K562 (cell line): Measurements from ENCODE around the gene SNAPC2. TPM values are rescaled to one million over a fixed set of nuclear protein-coding genes. Genes with fewer than 3 reads are reported as not detected.

Source experiments
- CBX5 ChIP-seq: IDR thresholded peaks from 2 replicates; pipeline ENCODE4 v1.6.1; 2014; ENCODE audit warnings: low read depth, borderline replicate concordance
- CHD2 ChIP-seq: IDR thresholded peaks from 2 replicates; pipeline ENCODE4 v1.6.1; 2011; ENCODE audit warnings: low read depth, low read length
- CTCFL ChIP-seq: IDR thresholded peaks from 2 replicates; pipeline ENCODE4 v1.6.1; 2011; ENCODE audit warnings: borderline replicate concordance, low read depth, mild to moderate bottlenecking, moderate library complexity, low read length; ENCODE audit not compliant: insufficient read depth, poor library complexity, severe bottlenecking
- DNMT1 ChIP-seq: fragments of 450-650 bp; IDR thresholded peaks from 2 replicates; pipeline ENCODE4 v1.6.1; 2016; ENCODE audit warnings: antibody characterized with exemption, mild to moderate bottlenecking
- ILF3 ChIP-seq: fragments of 450-650 bp; IDR thresholded peaks from 2 replicates; pipeline ENCODE4 v1.6.1; 2018; ENCODE audit warnings: antibody characterized with exemption, mild to moderate bottlenecking, moderate library complexity, borderline replicate concordance
- L3MBTL2 ChIP-seq: fragments of 450-650 bp; IDR thresholded peaks from 2 replicates; pipeline ENCODE4 v1.6.1; 2016; ENCODE audit warnings: mild to moderate bottlenecking, moderate library complexity
- MIER1 ChIP-seq: fragments of 450-650 bp; IDR thresholded peaks from 2 replicates; pipeline ENCODE4 v1.6.1; 2016; ENCODE audit warnings: antibody characterized with exemption, mild to moderate bottlenecking, low read depth
- NUFIP1 ChIP-seq: fragments of 450-650 bp; IDR thresholded peaks from 2 replicates; pipeline ENCODE4 v1.6.1; 2018; ENCODE audit not compliant: partially characterized antibody
- POLR2G ChIP-seq: fragments of 200-400 bp; formaldehyde crosslinking; IDR thresholded peaks from 2 replicates; pipeline ENCODE4 v1.6.1; 2017; ENCODE audit warnings: low read depth, mild to moderate bottlenecking, antibody characterized with exemption, low read length, moderate library complexity
- RBM17 ChIP-seq: fragments of 200-400 bp; formaldehyde crosslinking; IDR thresholded peaks from 2 replicates; pipeline ENCODE4 v1.6.1; 2017; ENCODE audit warnings: low read depth, mild to moderate bottlenecking, low read length, borderline replicate concordance
- RBM34 ChIP-seq: fragments of 200-400 bp; formaldehyde crosslinking; IDR thresholded peaks from 2 replicates; pipeline ENCODE4 v1.6.1; 2018; ENCODE audit warnings: low read length, borderline replicate concordance; ENCODE audit not compliant: insufficient read depth
- RCOR1 ChIP-seq, 2 experiments: IDR thresholded peaks; 2 replicates each; pipeline ENCODE4 v1.6.1; 2012; ENCODE audit warnings: low read depth in 2 of 2, low read length in 2 of 2, borderline replicate concordance in 1 of 2, improper control_type of control experiment in 1 of 2
- SMC3 ChIP-seq: conservative IDR thresholded peaks from 2 replicates; pipeline ENCODE4 v1.6.1; 2011; ENCODE audit warnings: low read depth, low read length, improper control_type of control experiment; ENCODE audit not compliant: insufficient read depth
- STAT5A ChIP-seq: IDR thresholded peaks from 2 replicates; pipeline ENCODE4 v1.6.1; 2012; ENCODE audit warnings: low read length, inconsistent platforms, borderline replicate concordance
- TAF9B ChIP-seq: fragments of 450-650 bp; IDR thresholded peaks from 2 replicates; pipeline ENCODE4 v1.6.1; 2018; ENCODE audit warnings: mild to moderate bottlenecking; ENCODE audit not compliant: partially characterized antibody
- TBL1XR1 ChIP-seq, 2 experiments: IDR thresholded peaks; 2 replicates each; pipeline ENCODE4 v1.6.1; 2012; ENCODE audit warnings: improper control_type of control experiment in 2 of 2, low read length in 2 of 2, mild to moderate bottlenecking in 1 of 2
- U2AF1 ChIP-seq: fragments of 200-400 bp; formaldehyde crosslinking; optimal IDR thresholded peaks from 2 replicates; pipeline ENCODE3; 2017; ENCODE audit warnings: mild to moderate bottlenecking, low read depth, low read length, moderate library complexity
- XRCC5 ChIP-seq: fragments of 200-400 bp; formaldehyde crosslinking; IDR thresholded peaks from 2 replicates; pipeline ENCODE4 v1.6.1; 2017; ENCODE audit warnings: low read depth, mild to moderate bottlenecking, low read length
- ZBTB1 ChIP-seq: sonication (generic); formaldehyde crosslinking; IDR thresholded peaks from 2 replicates; pipeline ENCODE4 v1.8.1; 2023; ENCODE audit warnings: missing genetic modification reagents, low read depth, mild to moderate bottlenecking, borderline replicate concordance
- ZC3H4 ChIP-seq: sonication (generic); formaldehyde crosslinking; IDR thresholded peaks from 2 replicates; pipeline ENCODE4 v1.9.0; 2021; ENCODE audit warnings: missing genetic modification reagents, borderline replicate concordance
- ZFP36 ChIP-seq: fragments of 150-350 bp; IDR thresholded peaks from 2 replicates; pipeline ENCODE4 v1.6.1; 2018; ENCODE audit warnings: low read length, low read depth; ENCODE audit not compliant: partially characterized antibody
- ZNF133 ChIP-seq: fragments of 250-450 bp; sonication (Bioruptor Pico); IDR thresholded peaks from 2 replicates; pipeline ENCODE4 v1.4.0; 2020; ENCODE audit warnings: mild to moderate bottlenecking
- ZNF239 ChIP-seq: fragments of 250-450 bp; sonication (Bioruptor Pico); IDR thresholded peaks from 2 replicates; pipeline ENCODE4 v1.4.0; 2020; ENCODE audit warnings: mild to moderate bottlenecking
- ZNF282 ChIP-seq: sonication (generic); formaldehyde crosslinking; IDR thresholded peaks from 2 replicates; pipeline ENCODE4 v1.8.1; 2023; ENCODE audit warnings: missing genetic modification reagents
- ZNF445 ChIP-seq: fragments of 250-450 bp; sonication (Bioruptor Pico); IDR thresholded peaks from 2 replicates; pipeline ENCODE4 v1.4.0; 2020; ENCODE audit warnings: low read depth, mild to moderate bottlenecking, moderate library complexity
- ZNF717 ChIP-seq: fragments of 250-450 bp; sonication (Bioruptor Pico); IDR thresholded peaks from 2 replicates; pipeline ENCODE4 v1.5.0; 2021
- ZNF778 ChIP-seq: fragments of 450-650 bp; formaldehyde crosslinking; IDR thresholded peaks from 2 replicates; pipeline ENCODE4 v1.4.0; 2020; ENCODE audit warnings: mild to moderate bottlenecking, moderate library complexity
- polyA plus RNA-seq, 8 experiments: library from polyadenylated mRNA; depleted of rRNA in 4 of 8; stranded (reverse) in 5 of 8; unstranded in 3 of 8; fragments of >200 nt; fragmentation: Nextera tagmentation in 2 of 8; fragmentation: Illumina TruSeq in 1 of 8; extraction: Ambion mirVana in 2 of 8; extraction: Trizol in 1 of 8; gene quantifications; 2 replicates each; pipeline versions ENCODE4 v1.2.1 to v1.2.3, GENCODE V29; 2011 to 2014; ENCODE audit warnings: inconsistent platforms in 1 of 8, missing spikeins in 1 of 8
- total RNA-seq, 7 experiments: library from RNA; depleted of rRNA in 6 of 7; stranded (reverse); fragments of >200 nt in 6 of 7; fragmentation: Illumina TruSeq in 2 of 7; extraction: Trizol in 2 of 7; gene quantifications; 2 replicates each; pipeline versions ENCODE4 v1.2.1 to v1.2.3, GENCODE V29; 2011 to 2021; ENCODE audit warnings: low replicate concordance in 1 of 7
- TF ChIP-seq, protein P1 (sequence below), 2 experiments: IDR thresholded peaks; 2 replicates each; pipeline ENCODE4 v1.6.1; 2011; ENCODE audit warnings: borderline replicate concordance in 1 of 2, control low read depth in 1 of 2, low read depth in 1 of 2, low read length in 1 of 2, mild to moderate bottlenecking in 1 of 2, mixed read lengths in 1 of 2, moderate library complexity in 1 of 2; ENCODE audit not compliant: insufficient read depth in 1 of 2, insufficient read length in 1 of 2, poor library complexity in 1 of 2, severe bottlenecking in 1 of 2; ENCODE audit errors: extremely low read depth in 1 of 2

Gene SNAPC2
- total and polyA plus RNA-seq, 9 of the 15 experiments (the other 6 are each of a cell fraction or from before 2014, with no cell fraction given) = 0.59 to 45.1 (median 15.3) TPM

- peak; percentile 49; the same call in 1 of the 2 replicates for TF ChIP-seq MIER1
- peak in 1 of 2 experiments; percentile 54; a peak in 1 of 4 replicates for TF ChIP-seq RCOR1 (IDR thresholded peaks at IDR 0.05; ENCODE audit: borderline replicate concordance in 1 of 2, low read depth in 2 of 2, low read length in 2 of 2)
- TF ChIP-seq TBL1XR1 (IDR thresholded peaks at IDR 0.05; ENCODE audit: low read length in 2 of 2) = 0 out of 4 replicates have a peak, but pooled peaks of 1 of the 2 experiments have one; percentile 7
- no peak for TF ChIP-seq RBM17
- no peak for TF ChIP-seq ZNF445 (CRISPR knock-in tag)
- no peak for TF ChIP-seq ZBTB1 (CRISPR knock-in tag)
- no peak for TF ChIP-seq U2AF1
- no peak for TF ChIP-seq ZC3H4 (CRISPR knock-in tag)
- TF ChIP-seq ZNF282 (CRISPR knock-in tag) = no peak
- TF ChIP-seq TAF9B = no peak
- TF ChIP-seq CHD2 = no peak
- peak; percentile 73 for TF ChIP-seq XRCC5
- TF ChIP-seq L3MBTL2 = peak; percentile 77; the same call in 1 of the 2 replicates
- TF ChIP-seq CTCFL = peak; percentile 74
- no peak for TF ChIP-seq ZNF778
- TF ChIP-seq RBM34 = no peak
- TF ChIP-seq ZNF133 (CRISPR knock-in tag) = no peak
- no peak for TF ChIP-seq ZNF239
- TF ChIP-seq CBX5 = no peak
- no peak for TF ChIP-seq ILF3
- no peak for TF ChIP-seq ZNF717 (CRISPR knock-in tag)
- TF ChIP-seq DNMT1 = no peak
- TF ChIP-seq, protein P1, sequence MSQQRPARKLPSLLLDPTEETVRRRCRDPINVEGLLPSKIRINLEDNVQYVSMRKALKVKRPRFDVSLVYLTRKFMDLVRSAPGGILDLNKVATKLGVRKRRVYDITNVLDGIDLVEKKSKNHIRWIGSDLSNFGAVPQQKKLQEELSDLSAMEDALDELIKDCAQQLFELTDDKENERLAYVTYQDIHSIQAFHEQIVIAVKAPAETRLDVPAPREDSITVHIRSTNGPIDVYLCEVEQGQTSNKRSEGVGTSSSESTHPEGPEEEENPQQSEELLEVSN (IDR thresholded peaks at IDR 0.05; ENCODE audit: borderline replicate concordance in 1 of 2, extremely low read depth in 1 of 2, insufficient read depth in 1 of 2, insufficient read length in 1 of 2, low read depth in 1 of 2, low read length in 1 of 2, poor library complexity in 1 of 2, severe bottlenecking in 1 of 2) = peak in 1 of 2 experiments; percentile 33
- TF ChIP-seq ZFP36 = peak; percentile 70
- no peak for TF ChIP-seq STAT5A
- no peak for TF ChIP-seq POLR2G
- peak; percentile 83 for TF ChIP-seq SMC3
- TF ChIP-seq NUFIP1 = no peak
Measured at GRCh38 chr19:7944177-7944761, 24.1 kb downstream of the SNAPC2 start (continued).
